GM19025 (cell line): ENCODE results near the gene EBF4.

Experiments
- ATAC-seq: cut with Tn5 transposase; IDR thresholded peaks from one replicate; pipeline ENCODE4 v1.9.1; 2021; ENCODE audit warnings: mild to moderate bottlenecking, low read depth, moderate library complexity; ENCODE audit not compliant: unreplicated experiment

The EBF4 gene

GRCh38 chr20:2741881-2742280, 49.3 kb downstream of the EBF4 start:
- ATAC-seq, result no peak

- ATAC-seq, result no peak
These were observed 49.9 kb downstream of the EBF4 start for GRCh38 chr20:2742431-2742830.

- no peak for ATAC-seq
These were observed 50.5 kb downstream of the EBF4 start for GRCh38 chr20:2742934-2743559.

GRCh38 chr20:2745060-2745910, 52.7 kb downstream of the EBF4 start:
- no peak for ATAC-seq

GRCh38 chr20:2745936-2746635, 53.5 kb downstream of the EBF4 start:
- ATAC-seq, result no peak

- ATAC-seq, result no peak
These were observed 54.2 kb downstream of the EBF4 start for GRCh38 chr20:2746636-2747265.

GRCh38 chr20:2747676-2748235, 55.2 kb downstream of the EBF4 start:
- ATAC-seq, result no peak

- no peak for ATAC-seq
These were observed 56.2 kb downstream of the EBF4 start for GRCh38 chr20:2748551-2749342.

- ATAC-seq, result no peak
These were observed 56.9 kb downstream of the EBF4 start for GRCh38 chr20:2749343-2749950.

- ATAC-seq, result no peak
These were observed 57.4 kb downstream of the EBF4 start for GRCh38 chr20:2749951-2750490.

- no peak for ATAC-seq
These were observed 58.1 kb downstream of the EBF4 start for GRCh38 chr20:2750491-2751251.

- no peak for ATAC-seq
These were observed 58.8 kb downstream of the EBF4 start for GRCh38 chr20:2751347-2751877.

GRCh38 chr20:2751878-2752566, 59.4 kb downstream of the EBF4 start:
- no peak for ATAC-seq

GRCh38 chr20:2752567-2753460, 60.2 kb downstream of the EBF4 start:
- ATAC-seq, result no peak

- no peak for ATAC-seq
These were observed 61.0 kb downstream of the EBF4 start for GRCh38 chr20:2753461-2754040.

GRCh38 chr20:2754424-2754823, 61.8 kb downstream of the EBF4 start:
- no peak for ATAC-seq
